GM12878 (cell line): ENCODE data around the gene RFPL2.

Experiments used
- CTCF ChIP-seq, 3 experiments: IDR thresholded peaks in 2 of 3; conservative IDR thresholded peaks in 1 of 3; 2 replicates each; pipeline ENCODE4 v1.5.1; 2011; ENCODE audit warnings: low read depth in 3 of 3, low read length in 3 of 3, mild to moderate bottlenecking in 3 of 3, control low read depth in 2 of 3, moderate library complexity in 2 of 3, inconsistent platforms in 1 of 3, mixed read lengths in 1 of 3; ENCODE audit not compliant: control insufficient read depth in 2 of 3, insufficient read depth in 1 of 3; ENCODE audit errors: extremely low read depth in 1 of 3
- EZH2 ChIP-seq: IDR thresholded peaks from 2 replicates; pipeline ENCODE4 v1.6.1; 2012; ENCODE audit warnings: low read depth, mild to moderate bottlenecking, control low read depth, inconsistent platforms, low read length, borderline replicate concordance; ENCODE audit not compliant: control insufficient read depth
- SIX5 ChIP-seq: IDR thresholded peaks from 2 replicates; pipeline ENCODE4 v1.6.1; 2011; ENCODE audit warnings: mild to moderate bottlenecking, low read depth, low read length, moderate library complexity; ENCODE audit not compliant: severe bottlenecking
- TCF7 ChIP-seq: IDR thresholded peaks from 2 replicates; pipeline ENCODE4 v1.6.1; 2014; ENCODE audit warnings: antibody characterized with exemption, borderline replicate concordance
- USF1 ChIP-seq: IDR thresholded peaks from 2 replicates; pipeline ENCODE4 v1.6.1; 2011; ENCODE audit warnings: borderline replicate concordance, low read depth, mild to moderate bottlenecking, moderate library complexity, mixed read lengths, low read length; ENCODE audit not compliant: insufficient read depth; ENCODE audit errors: extremely low read length

DNA sequence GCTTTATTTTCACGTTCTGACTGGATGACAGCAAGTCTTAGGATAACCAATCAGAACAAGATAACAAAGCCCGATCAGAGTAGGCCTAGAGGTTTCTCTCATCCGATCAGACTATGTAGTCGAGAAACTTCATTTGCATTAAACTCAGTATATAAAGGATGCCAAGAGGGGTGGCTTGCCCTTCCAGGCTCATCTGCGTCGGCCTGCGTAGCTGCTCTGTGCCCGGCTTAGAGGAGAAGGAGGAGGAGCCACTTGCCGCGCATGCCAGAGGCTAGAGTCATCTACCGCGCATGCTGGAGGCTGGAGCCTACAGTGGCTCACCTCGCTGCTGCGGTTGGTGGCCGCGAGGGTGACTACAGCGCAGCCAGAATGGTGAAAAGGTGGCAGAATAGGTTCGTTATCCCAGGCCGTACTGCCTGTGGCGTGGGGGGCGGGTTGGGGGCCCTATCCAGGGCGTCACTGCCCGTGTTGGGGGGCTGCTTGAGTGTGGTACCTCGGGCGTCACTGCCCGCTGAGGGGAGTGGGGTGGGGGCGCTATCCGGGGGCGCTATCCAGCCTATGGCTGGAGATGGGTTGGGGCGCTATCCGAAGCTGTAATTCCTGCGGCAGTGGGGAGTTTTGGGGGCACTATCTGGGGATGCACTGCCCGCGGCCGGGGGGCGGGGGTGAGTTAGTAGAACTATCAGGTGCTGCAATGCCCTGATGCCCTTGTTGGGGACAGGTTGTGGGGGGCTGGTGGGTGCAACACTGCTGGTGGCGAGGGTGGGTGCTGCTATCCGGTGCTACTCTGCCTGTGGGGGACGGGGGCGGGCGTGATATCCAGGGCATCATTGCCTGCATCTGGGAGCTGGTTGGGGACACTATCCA lies at the start of gene RFPL2:
- TF ChIP-seq EZH2 (no peak), TCF7 (no peak), CTCF (IDR thresholded peaks at IDR 0.05 in 2 of 3, conservative IDR thresholded peaks at IDR 0.05 in 1 of 3; ENCODE audit: control insufficient read depth in 2 of 3, extremely low read depth in 1 of 3, insufficient read depth in 1 of 3, low read depth in 3 of 3, low read length in 3 of 3) (no peak), SIX5 (no peak), USF1 (no peak)
